ENCODE measurements around the gene WRAP73. TPM values are rescaled to one million over a fixed set of nuclear protein-coding genes. Genes with fewer than 3 reads are reported as not detected.
A peak's percentile ranks its signal among the peaks of the same experiment; 100 is the strongest.

The WRAP73 gene
- total and polyA plus RNA-seq, 8 donors, result 0.89 to 55.4 (median 12.6) TPM

DNA sequence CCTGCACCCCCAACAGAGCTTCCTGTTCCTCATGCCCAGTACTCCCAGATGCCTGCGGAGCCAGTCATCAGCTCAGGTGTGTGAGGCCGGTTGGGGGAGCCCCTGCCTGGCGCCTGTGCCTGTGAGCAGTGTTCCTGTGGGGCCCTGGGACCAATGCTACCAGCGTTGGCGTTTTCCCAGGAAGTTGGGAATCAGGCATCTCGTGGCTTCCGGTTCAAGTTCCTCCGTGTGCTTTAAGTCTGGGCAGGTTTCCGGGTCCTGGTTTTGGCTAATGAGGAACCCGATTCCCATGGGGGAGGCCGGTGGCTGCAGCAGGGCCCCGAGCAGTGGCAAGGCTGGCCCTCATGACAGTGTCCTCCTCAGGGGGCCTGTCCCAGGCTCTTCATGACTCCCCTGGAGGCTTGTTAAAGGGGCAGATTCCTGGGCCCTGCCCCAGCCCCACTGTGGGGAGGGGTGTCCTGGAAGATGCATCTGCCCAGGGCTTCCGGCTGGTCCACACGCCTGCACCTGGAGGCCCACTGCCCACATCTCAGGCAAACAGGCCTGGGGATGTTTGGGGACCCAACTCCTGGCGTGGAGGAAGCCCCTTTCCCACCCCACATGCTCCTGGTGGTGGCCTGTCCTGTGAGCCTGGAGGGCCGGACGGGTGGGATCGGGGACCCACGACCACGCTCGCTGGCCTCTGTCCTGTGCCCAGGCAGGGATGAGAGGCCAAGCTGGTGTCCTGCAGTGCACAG is 28.6 kb upstream of the WRAP73 start:
- no peak for DNase-seq
- peaks cover 0 to 18% (median 10%) of the 10 kb centered on the region in 4 donors for H3K4me1 ChIP-seq
- intact Hi-C loops (cut with DNase I; ENCODE audit: low total_unique reads), result no loop called here
- WGBS, 5 donors, result 61 to 72% (median 64%) methylated on average over 14 to 21 of the region's 21 CpGs
- no peak overlapping the region for H3K4me3 ChIP-seq
- no peak for TF ChIP-seq POLR2A (IDR thresholded peaks at IDR 0.05)
- TF ChIP-seq POLR2AphosphoS5 (IDR thresholded peaks at IDR 0.05), result no peak
- H3K27ac ChIP-seq, result no peak overlapping the region
- peaks cover 0 to 48% (median 0%) of the 10 kb centered on the region in 3 donors for H3K27me3 ChIP-seq
- no peaks in the 10 kb centered on the region for H3K9me3 ChIP-seq
- H3K36me3 ChIP-seq, result no peaks in the 10 kb centered on the region

DNA sequence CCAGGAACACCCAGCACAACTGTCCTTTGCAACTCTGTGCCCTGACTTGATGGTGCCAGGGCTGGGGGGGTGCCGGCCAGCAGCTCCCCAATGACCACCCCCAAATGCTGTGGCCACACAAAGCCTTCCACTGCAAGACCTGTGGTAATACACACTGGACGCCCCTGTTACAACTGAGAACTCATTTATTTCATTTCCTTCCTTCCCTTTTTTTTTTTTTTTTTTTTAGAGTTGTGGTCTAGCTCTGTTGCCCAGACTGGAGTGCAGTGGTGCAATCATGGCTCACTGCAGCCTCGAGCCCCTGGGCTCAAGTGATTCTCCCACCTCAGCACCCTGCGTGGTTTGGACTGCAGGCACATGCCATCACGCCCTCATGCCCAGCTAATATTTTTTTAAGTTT is 27.6 kb upstream of the WRAP73 start:
- Histone ChIP-seq H3K9me3 (no peaks in the 10 kb centered on the region), H3K27me3 (peaks cover 0 to 51% (median 0%) of the 10 kb centered on the region in 3 donors), H3K4me3 (no peak overlapping the region), H3K4me1 (peaks cover 0 to 18% (median 10%) of the 10 kb centered on the region in 4 donors), H3K27ac (peak overlapping the region in 1 of 5 donors; percentile 39), H3K36me3 (no peaks in the 10 kb centered on the region)
- TF ChIP-seq, protein P1, sequence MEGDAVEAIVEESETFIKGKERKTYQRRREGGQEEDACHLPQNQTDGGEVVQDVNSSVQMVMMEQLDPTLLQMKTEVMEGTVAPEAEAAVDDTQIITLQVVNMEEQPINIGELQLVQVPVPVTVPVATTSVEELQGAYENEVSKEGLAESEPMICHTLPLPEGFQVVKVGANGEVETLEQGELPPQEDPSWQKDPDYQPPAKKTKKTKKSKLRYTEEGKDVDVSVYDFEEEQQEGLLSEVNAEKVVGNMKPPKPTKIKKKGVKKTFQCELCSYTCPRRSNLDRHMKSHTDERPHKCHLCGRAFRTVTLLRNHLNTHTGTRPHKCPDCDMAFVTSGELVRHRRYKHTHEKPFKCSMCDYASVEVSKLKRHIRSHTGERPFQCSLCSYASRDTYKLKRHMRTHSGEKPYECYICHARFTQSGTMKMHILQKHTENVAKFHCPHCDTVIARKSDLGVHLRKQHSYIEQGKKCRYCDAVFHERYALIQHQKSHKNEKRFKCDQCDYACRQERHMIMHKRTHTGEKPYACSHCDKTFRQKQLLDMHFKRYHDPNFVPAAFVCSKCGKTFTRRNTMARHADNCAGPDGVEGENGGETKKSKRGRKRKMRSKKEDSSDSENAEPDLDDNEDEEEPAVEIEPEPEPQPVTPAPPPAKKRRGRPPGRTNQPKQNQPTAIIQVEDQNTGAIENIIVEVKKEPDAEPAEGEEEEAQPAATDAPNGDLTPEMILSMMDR (IDR thresholded peaks at IDR 0.05), result no peak
- no peak for TF ChIP-seq POLR2AphosphoS5 (IDR thresholded peaks at IDR 0.05)
- TF ChIP-seq POLR2A (IDR thresholded peaks at IDR 0.05), result no peak
- no peak for TF ChIP-seq EP300 (IDR thresholded peaks at IDR 0.05)
- DNase-seq, result no peak
- intact Hi-C loops (cut with DNase I; ENCODE audit: low total_unique reads), result no loop called here
- WGBS, 5 donors, result 63 to 81% (median 69%) methylated on average over 5 of the region's 5 CpGs

DNA sequence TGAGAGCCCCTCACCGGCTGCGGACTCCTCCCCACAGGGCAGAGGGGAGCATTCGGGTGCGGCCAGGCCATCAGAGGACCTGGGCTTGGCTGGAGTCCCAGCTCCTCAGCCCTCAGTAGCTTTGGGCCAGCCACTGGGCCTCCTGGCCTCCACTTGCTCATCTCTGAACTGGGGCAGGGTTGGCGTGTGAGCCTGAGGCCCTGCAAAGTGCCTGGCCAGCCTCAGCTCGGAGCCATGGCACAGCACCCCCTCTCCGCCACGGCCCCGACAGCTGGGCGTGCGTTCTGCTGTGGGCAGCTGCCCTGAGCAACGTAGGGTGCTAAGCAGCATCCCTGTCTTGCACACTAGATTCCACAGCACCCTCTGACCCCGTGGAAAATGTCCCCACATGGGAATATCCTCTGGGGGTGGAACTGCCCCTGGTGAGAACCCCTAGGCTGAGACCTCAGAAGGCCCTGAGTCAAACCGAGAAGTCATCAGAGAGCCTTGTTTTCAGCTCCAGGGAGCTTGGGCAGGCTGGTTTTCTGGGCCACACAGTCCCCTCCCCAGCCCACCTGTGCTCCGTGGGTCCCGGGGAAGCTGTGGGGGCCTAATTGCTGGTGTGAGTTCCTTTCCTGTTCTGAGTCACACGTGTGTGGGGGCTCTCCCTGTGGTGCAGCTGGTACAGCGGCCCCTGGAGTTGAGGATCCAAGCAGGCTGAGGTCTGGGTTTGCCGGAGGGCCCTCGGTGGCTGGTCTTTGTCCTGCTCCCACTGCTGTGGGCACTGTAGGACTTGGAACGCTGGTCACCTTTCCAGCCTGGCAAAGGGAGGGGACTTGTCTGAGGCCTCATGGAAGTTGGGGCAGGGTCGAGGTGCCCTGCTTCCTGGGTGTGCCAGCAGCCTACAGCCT is 26.9 kb upstream of the WRAP73 start:
- intact Hi-C loops (cut with DNase I; ENCODE audit: low total_unique reads), result no loop called here
- TF ChIP-seq EP300 (IDR thresholded peaks at IDR 0.05) (no peak), POLR2A (IDR thresholded peaks at IDR 0.05) (no peak), POLR2AphosphoS5 (IDR thresholded peaks at IDR 0.05) (no peak)
- TF ChIP-seq, protein P1 (IDR thresholded peaks at IDR 0.05), result no peak
- WGBS, 5 donors, result 61 to 71% (median 69%) methylated on average over 9 to 22 of the region's 22 CpGs
- H3K27me3 ChIP-seq, result peaks cover 0 to 58% (median under 1%) of the 10 kb centered on the region in 3 donors
- H3K36me3 ChIP-seq, result no peaks in the 10 kb centered on the region
- peak overlapping the region in 1 of 5 donors; percentile 39 for H3K27ac ChIP-seq
- peaks cover 0 to 18% (median 10%) of the 10 kb centered on the region in 4 donors for H3K4me1 ChIP-seq
- H3K9me3 ChIP-seq, result no peaks in the 10 kb centered on the region
- DNase-seq, result no peak
- H3K4me3 ChIP-seq, result no peak overlapping the region

DNA sequence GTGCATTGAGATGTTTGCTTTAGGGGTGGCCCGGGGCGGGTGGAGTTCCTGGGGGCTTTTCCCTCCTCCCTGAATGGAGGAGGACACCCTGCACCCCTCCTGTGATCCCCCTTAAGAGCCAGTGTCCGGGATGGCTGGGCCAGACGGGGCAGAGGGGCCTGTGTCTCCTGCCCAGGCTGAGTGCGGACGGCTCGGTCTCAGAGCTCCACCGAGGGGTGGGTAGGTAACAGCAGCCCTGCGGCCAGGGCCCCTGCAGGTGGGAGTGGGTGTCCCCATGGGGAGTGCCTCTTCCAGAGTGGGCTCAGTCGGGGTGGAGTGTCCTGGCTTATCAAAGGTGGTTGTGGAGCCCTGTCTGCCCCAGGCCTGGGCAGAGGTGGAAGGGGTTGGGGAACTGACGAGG is 25.5 kb upstream of the WRAP73 start:
- WGBS, 5 donors, result 72 to 82% (median 76%) methylated on average over 11 of the region's 11 CpGs
- Histone ChIP-seq H3K4me1 (peaks cover 0 to 18% (median 10%) of the 10 kb centered on the region in 4 donors), H3K36me3 (no peaks in the 10 kb centered on the region), H3K9me3 (no peaks in the 10 kb centered on the region), H3K27ac (no peak overlapping the region), H3K27me3 (peaks cover 0 to 59% (median 8%) of the 10 kb centered on the region in 3 donors), H3K4me3 (no peak overlapping the region)
- intact Hi-C loops (cut with DNase I; ENCODE audit: low total_unique reads), result no loop called here
- no peak for TF ChIP-seq POLR2A (IDR thresholded peaks at IDR 0.05)
- TF ChIP-seq POLR2AphosphoS5 (IDR thresholded peaks at IDR 0.05), result no peak
- TF ChIP-seq, protein P1 (IDR thresholded peaks at IDR 0.05), result no peak
- TF ChIP-seq EP300 (IDR thresholded peaks at IDR 0.05), result no peak
- no peak for DNase-seq

Data from stomach (tissue), 9 donors.